GM23338 (cell line): Measurements from ENCODE around the gene ZNF529. TPM values are rescaled to one million over a fixed set of nuclear protein-coding genes. Genes with fewer than 3 reads are reported as not detected.
A peak's percentile ranks its signal among the peaks of the same experiment; 100 is the strongest.

ENCODE experiments used
- ATAC-seq: fragments of 200-7000 bp; cut with Tn5 transposase; 3 replicates; pipeline ENCODE4 v1.9.1; 2020
- DNase-seq: peaks from one replicate; pipeline ENCODE4 v3.0.0-alpha.2; 2015; ENCODE audit warnings: low spot score
- H2AFZ ChIP-seq: fragments of 200-600 bp; sonication (generic); 2 replicates; pipeline ENCODE4 v1.8.0; 2016; ENCODE audit warnings: antibody characterized with exemption, mild to moderate bottlenecking, moderate library complexity
- H3F3A ChIP-seq: fragments of 200-600 bp; sonication (generic); replicated peaks from 2 replicates; pipeline ENCODE4 v1.8.0; 2017; ENCODE audit warnings: antibody characterized with exemption, mixed run types, low read depth
- H3K27ac ChIP-seq: fragments of 200-600 bp; sonication (generic); 2 replicates; pipeline ENCODE4 v1.6.1; 2016; ENCODE audit warnings: low read depth
- H3K27me3 ChIP-seq: fragments of 200-600 bp; sonication (generic); 2 replicates; pipeline ENCODE4 v1.8.0; 2016; ENCODE audit warnings: mild to moderate bottlenecking, mixed run types, moderate library complexity; ENCODE audit not compliant: insufficient read depth
- H3K36me3 ChIP-seq: fragments of 200-600 bp; sonication (generic); 2 replicates; pipeline ENCODE4 v1.8.0; 2016; ENCODE audit warnings: mild to moderate bottlenecking; ENCODE audit not compliant: insufficient read depth
- H3K4me1 ChIP-seq: fragments of 200-600 bp; sonication (generic); 2 replicates; pipeline ENCODE4 v1.8.0; 2016; ENCODE audit warnings: mild to moderate bottlenecking, moderate library complexity; ENCODE audit not compliant: insufficient read depth
- H3K4me2 ChIP-seq: fragments of 200-600 bp; sonication (generic); 2 replicates; pipeline ENCODE4 v1.7.1; 2017; ENCODE audit warnings: mixed run types
- H3K4me3 ChIP-seq: fragments of 200-600 bp; sonication (generic); 2 replicates; pipeline ENCODE4 v1.6.1; 2016; ENCODE audit warnings: mixed run types
- H3K79me2 ChIP-seq: fragments of 200-600 bp; sonication (generic); replicated peaks from 2 replicates; pipeline ENCODE4 v1.8.0; 2017; ENCODE audit warnings: mild to moderate bottlenecking; ENCODE audit not compliant: insufficient read depth
- H3K9me2 ChIP-seq: fragments of 200-600 bp; sonication (generic); 2 replicates; pipeline ENCODE4 v1.8.0; 2017; ENCODE audit not compliant: insufficient read depth
- H4K20me1 ChIP-seq: fragments of 200-600 bp; sonication (generic); replicated peaks from 2 replicates; pipeline ENCODE4 v1.8.0; 2017; ENCODE audit warnings: mild to moderate bottlenecking; ENCODE audit not compliant: insufficient read depth
- H3K27ac Mint-ChIP-seq: 2 replicates; pipeline ENCODE4 v1.8.0; 2020; ENCODE audit warnings: inconsistent platforms, mild to moderate bottlenecking, moderate library complexity, mixed read lengths
- H3K27me3 Mint-ChIP-seq: 3 replicates; pipeline ENCODE4 v1.8.0; 2022; ENCODE audit warnings: low read depth, mild to moderate bottlenecking, moderate library complexity, mixed read lengths, inconsistent platforms; ENCODE audit not compliant: insufficient read depth, poor library complexity
- H3K36me3 Mint-ChIP-seq: 3 replicates; pipeline ENCODE4 v1.8.0; 2021; ENCODE audit warnings: low read depth, mild to moderate bottlenecking, inconsistent platforms, moderate library complexity, mixed read lengths
- H3K4me1 Mint-ChIP-seq: 3 replicates; pipeline ENCODE4 v1.8.0; 2020; ENCODE audit warnings: mild to moderate bottlenecking, inconsistent platforms, mixed read lengths
- H3K4me3 Mint-ChIP-seq: 3 replicates; pipeline ENCODE4 v1.8.0; 2021; ENCODE audit warnings: moderate library complexity, mild to moderate bottlenecking, inconsistent platforms, mixed read lengths
- H3K9me3 Mint-ChIP-seq: 3 replicates; pipeline ENCODE4 v1.8.0; 2020; ENCODE audit warnings: moderate library complexity, mild to moderate bottlenecking, inconsistent platforms, mixed read lengths
- CREB1 ChIP-seq: fragments of 250-450 bp; sonication (Bioruptor Pico); IDR thresholded peaks from 2 replicates; pipeline ENCODE4 v1.5.0; 2020; ENCODE audit warnings: low read depth, mild to moderate bottlenecking, moderate library complexity
- CTCF ChIP-seq, 2 experiments: fragments of 200-600 bp in 1 of 2; sonication (generic) in 1 of 2; conservative IDR thresholded peaks; 2 replicates each; pipeline versions ENCODE4 v1.5.1 to v1.6.1; 2016 to 2017; ENCODE audit warnings: antibody characterized with exemption in 2 of 2, low read depth in 2 of 2, mild to moderate bottlenecking in 2 of 2, moderate library complexity in 1 of 2
- ETS1 ChIP-seq: IDR thresholded peaks from 2 replicates; pipeline ENCODE4 v1.6.1; 2016; ENCODE audit warnings: antibody characterized with exemption
- EZH2 ChIP-seq: fragments of 200-600 bp; sonication (generic); IDR thresholded peaks from one replicate; pipeline ENCODE4 v1.8.0; 2017; ENCODE audit warnings: antibody characterized with exemption, mild to moderate bottlenecking, low read depth; ENCODE audit not compliant: unreplicated experiment
- EZH2phosphoT487 ChIP-seq: fragments of 200-600 bp; sonication (generic); IDR thresholded peaks from one replicate; pipeline ENCODE4 v1.8.1; 2018; ENCODE audit warnings: antibody characterized with exemption; ENCODE audit not compliant: unreplicated experiment
- JUNB ChIP-seq: IDR thresholded peaks from one replicate; pipeline ENCODE4 v1.6.1; 2016; ENCODE audit warnings: antibody characterized with exemption; ENCODE audit not compliant: unreplicated experiment
- NANOG ChIP-seq: IDR thresholded peaks from 2 replicates; pipeline ENCODE4 v1.6.1; 2016; ENCODE audit warnings: antibody characterized with exemption, borderline replicate concordance
- POLR2AphosphoS5 ChIP-seq: IDR thresholded peaks from 2 replicates; pipeline ENCODE4 v1.6.1; 2016; ENCODE audit warnings: antibody characterized with exemption, low read depth
- REST ChIP-seq: IDR thresholded peaks from one replicate; pipeline ENCODE4 v1.6.1; 2018; ENCODE audit warnings: antibody characterized with exemption; ENCODE audit not compliant: unreplicated experiment
- STAT1 ChIP-seq: IDR thresholded peaks from one replicate; pipeline ENCODE4 v1.6.1; 2016; ENCODE audit warnings: antibody characterized with exemption; ENCODE audit not compliant: unreplicated experiment
- ZNF331 ChIP-seq: fragments of 250-450 bp; sonication (Bioruptor Pico); IDR thresholded peaks from 2 replicates; pipeline ENCODE4 v1.5.0; 2020; ENCODE audit warnings: low read depth, mild to moderate bottlenecking, moderate library complexity
- ZNF462 ChIP-seq: fragments of 250-450 bp; sonication (Bioruptor Pico); IDR thresholded peaks from 2 replicates; pipeline ENCODE4 v1.5.0; 2020; ENCODE audit warnings: mild to moderate bottlenecking, moderate library complexity
- long read RNA-seq: library from polyadenylated mRNA; unstranded; transcript quantifications from one replicate; pipeline ENCODE4 v2.0.0, GENCODE V29; 2020; ENCODE audit not compliant: unreplicated experiment
- polyA plus RNA-seq: library from polyadenylated mRNA; unstranded; fragments of >200 nt; fragmentation: Nextera tagmentation; extraction: Ambion mirVana; gene quantifications from 2 replicates; pipeline ENCODE4 v1.2.1, GENCODE V29; 2016
- total RNA-seq: library from RNA; depleted of rRNA; stranded (reverse); fragments of >200 nt; shearing (Covaris generic); gene quantifications from 2 replicates; pipeline ENCODE4 v1.2.3, GENCODE V29; 2014; rRNA removed

Gene ZNF529
- total RNA-seq (12.8 and 16.5 TPM in 2 replicates), polyA plus RNA-seq (6.1 and 9.2 TPM in 2 replicates)
- long read RNA-seq, partial matches to known transcripts = 2 of 5 reads
- long read RNA-seq, other reads (novel, unspliced or antisense) = 3 of 5 reads

GRCh38 chr19:36573020-36573894 is at the start of gene ZNF529:
ZNF529 (minus strand) TSS chr19:36573292; CDS start chr19:36572346, 946 bp downstream.
- Mint-ChIP-seq H3K27me3 (no peaks in the 10 kb centered on the region), H3K27ac (peak within 1 kb of the TSS; percentile 97), H3K9me3 (no peaks in the 10 kb centered on the region; the same call in 2 of the 3 replicates), H3K36me3 (peaks cover 44% of the 10 kb centered on the region), H3K4me1 (peaks cover 13% of the 10 kb centered on the region; the same call in 2 of the 3 replicates), H3K4me3 (peak within 1 kb of the TSS; percentile 90)
- Histone ChIP-seq H3K4me1 (0 out of 2 replicates have a peak, but pooled peaks cover 5% of the 10 kb centered on the region), H3K27ac (peak within 1 kb of the TSS; percentile 85), H3K4me2 (peak within 1 kb of the TSS; percentile 92), H3K4me3 (peak within 1 kb of the TSS; percentile 99), H3K27me3 (no peaks in the 10 kb centered on the region), H3F3A (no peaks in the 10 kb centered on the region), H3K36me3 (peaks cover 19% of the 10 kb centered on the region), H2AFZ (peak within 1 kb of the TSS; percentile 94), H3K9me2 (no peaks in the 10 kb centered on the region), H3K79me2 (peaks cover 76% of the 10 kb centered on the region), H4K20me1 (no peaks in the 10 kb centered on the region; the same call in none of the 2 replicates)
- ATAC-seq = peak; percentile 98
- DNase-seq = peak; percentile 98
- TF ChIP-seq EZH2 = no peak
- no peak for TF ChIP-seq CTCF (conservative IDR thresholded peaks at IDR 0.05; ENCODE audit: low read depth in 2 of 2)
- TF ChIP-seq STAT1 = no peak
- no peak for TF ChIP-seq ZNF462 (CRISPR knock-in tag)
- no peak for TF ChIP-seq JUNB
- TF ChIP-seq ETS1 = peak; percentile 99
- TF ChIP-seq CREB1 = 0 out of 2 replicates have a peak, but pooled peaks have one; percentile 17
- TF ChIP-seq NANOG = no peak
- no peak for TF ChIP-seq REST
- TF ChIP-seq EZH2phosphoT487 = no peak
- TF ChIP-seq ZNF331 (CRISPR knock-in tag) = no peak
- TF ChIP-seq POLR2AphosphoS5 = peak; percentile 97
